ENCODE data around the gene STARD3.

STARD3 gene

GRCh38 chr17:39658346-39658745, 21.4 kb downstream of the STARD3 start:
- no peak for DNase-seq (ENCODE audit: low read depth)
- H3K4me3 ChIP-seq (ENCODE audit: low read length) = no peak overlapping the region

GRCh38 chr17:39658760-39659159, 21.8 kb downstream of the STARD3 start:
- H3K4me3 ChIP-seq (ENCODE audit: low read length) = no peak overlapping the region
- no peak for DNase-seq (ENCODE audit: low read depth)
- TF ChIP-seq CTCF (conservative IDR thresholded peaks at IDR 0.05; ENCODE audit: low read depth, low read length) = no peak

More at GRCh38 chr17:39658346-39658745, 21.4 kb downstream of the STARD3 start:
- TF ChIP-seq CTCF (conservative IDR thresholded peaks at IDR 0.05; ENCODE audit: low read depth, low read length) = no peak

- no peak overlapping the region for H3K4me3 ChIP-seq (ENCODE audit: low read length)
- DNase-seq (ENCODE audit: low read depth) = no peak
- TF ChIP-seq CTCF (conservative IDR thresholded peaks at IDR 0.05; ENCODE audit: low read depth, low read length) = no peak
Measured at GRCh38 chr17:39659279-39660010, 22.5 kb downstream of the STARD3 start.

- TF ChIP-seq CTCF (conservative IDR thresholded peaks at IDR 0.05; ENCODE audit: low read depth, low read length) = no peak
- no peak for DNase-seq (ENCODE audit: low read depth)
- no peak overlapping the region for H3K4me3 ChIP-seq (ENCODE audit: low read length)
Measured at GRCh38 chr17:39660011-39660360, 23.0 kb downstream of the STARD3 start.

- no peak overlapping the region for H3K4me3 ChIP-seq (ENCODE audit: low read length)
- DNase-seq (ENCODE audit: low read depth) = no peak
- no peak for TF ChIP-seq CTCF (conservative IDR thresholded peaks at IDR 0.05; ENCODE audit: low read depth, low read length)
Measured at GRCh38 chr17:39660397-39661385, 23.7 kb downstream of the STARD3 start.

GRCh38 chr17:39661744-39662541, 25.0 kb downstream of the STARD3 start:
- H3K4me3 ChIP-seq (ENCODE audit: low read length) = no peak overlapping the region
- no peak for DNase-seq (ENCODE audit: low read depth)
- no peak for TF ChIP-seq CTCF (conservative IDR thresholded peaks at IDR 0.05; ENCODE audit: low read depth, low read length)
